NB4 (cell line): ENCODE results near the gene GOLT1A.

Experiments
- DNase-seq: peaks from one replicate; pipeline ENCODE4 v3.0.0; 2010; ENCODE audit warnings: low read depth
- H3K4me3 ChIP-seq: one replicate; pipeline ENCODE4 v1.5.1; 2011; ENCODE audit warnings: mild to moderate bottlenecking, low read depth, low read length, moderate library complexity
- MYC ChIP-seq: IDR thresholded peaks from 2 replicates; pipeline ENCODE4 v1.6.1; 2011; ENCODE audit warnings: low read depth, low read length
- POLR2A ChIP-seq: IDR thresholded peaks from 2 replicates; pipeline ENCODE4 v1.6.1; 2011; ENCODE audit warnings: mild to moderate bottlenecking; ENCODE audit not compliant: insufficient read length; ENCODE audit errors: extremely low read depth
- TF ChIP-seq, protein P1 (sequence below): IDR thresholded peaks from one replicate; pipeline ENCODE4 v1.5.1; 2012; ENCODE audit warnings: low read depth, low read length
- TF ChIP-seq, protein P2 (sequence below): IDR thresholded peaks from 2 replicates; pipeline ENCODE4 v1.6.1; 2011; ENCODE audit warnings: low read depth, low read length

GOLT1A gene

DNA sequence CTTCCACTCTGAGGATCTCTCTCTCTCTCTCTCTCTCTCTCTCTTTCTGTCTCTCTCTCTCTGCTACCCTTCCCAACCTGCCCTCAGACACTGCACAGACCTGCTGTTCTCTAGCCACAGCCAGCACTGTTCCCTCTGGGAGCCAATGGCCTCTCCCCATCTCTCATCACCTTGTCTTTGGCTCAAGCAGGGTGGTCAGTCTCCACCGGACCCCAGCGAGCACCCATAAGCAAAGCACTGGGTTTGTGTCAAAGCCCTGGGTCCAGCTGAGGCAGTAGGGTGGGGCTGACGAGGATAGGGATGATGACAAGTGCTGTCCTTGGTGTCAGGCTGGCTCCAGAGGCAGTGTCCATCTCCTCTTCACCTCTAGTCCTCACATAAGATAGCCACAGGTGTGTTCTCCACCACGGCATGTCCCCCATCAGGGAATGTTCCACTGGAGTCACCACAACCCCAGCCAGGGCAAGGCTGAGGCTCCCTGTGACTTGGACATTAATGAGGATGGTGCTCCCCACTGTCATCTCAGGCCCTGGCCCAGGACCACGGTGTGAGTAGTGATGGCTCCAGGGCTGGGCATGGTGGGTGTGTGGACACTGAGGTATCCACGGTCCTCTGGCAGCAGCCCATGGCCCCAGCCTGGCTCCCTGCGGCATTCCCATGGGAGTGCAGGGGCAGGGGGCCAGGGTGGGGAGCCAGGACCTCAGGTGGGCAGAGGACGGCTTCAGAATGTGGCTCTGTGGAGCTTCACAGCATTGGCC, 8.4 kb upstream of the GOLT1A start:
- no peak for DNase-seq
- TF ChIP-seq POLR2A = no peak
- TF ChIP-seq, protein P1, sequence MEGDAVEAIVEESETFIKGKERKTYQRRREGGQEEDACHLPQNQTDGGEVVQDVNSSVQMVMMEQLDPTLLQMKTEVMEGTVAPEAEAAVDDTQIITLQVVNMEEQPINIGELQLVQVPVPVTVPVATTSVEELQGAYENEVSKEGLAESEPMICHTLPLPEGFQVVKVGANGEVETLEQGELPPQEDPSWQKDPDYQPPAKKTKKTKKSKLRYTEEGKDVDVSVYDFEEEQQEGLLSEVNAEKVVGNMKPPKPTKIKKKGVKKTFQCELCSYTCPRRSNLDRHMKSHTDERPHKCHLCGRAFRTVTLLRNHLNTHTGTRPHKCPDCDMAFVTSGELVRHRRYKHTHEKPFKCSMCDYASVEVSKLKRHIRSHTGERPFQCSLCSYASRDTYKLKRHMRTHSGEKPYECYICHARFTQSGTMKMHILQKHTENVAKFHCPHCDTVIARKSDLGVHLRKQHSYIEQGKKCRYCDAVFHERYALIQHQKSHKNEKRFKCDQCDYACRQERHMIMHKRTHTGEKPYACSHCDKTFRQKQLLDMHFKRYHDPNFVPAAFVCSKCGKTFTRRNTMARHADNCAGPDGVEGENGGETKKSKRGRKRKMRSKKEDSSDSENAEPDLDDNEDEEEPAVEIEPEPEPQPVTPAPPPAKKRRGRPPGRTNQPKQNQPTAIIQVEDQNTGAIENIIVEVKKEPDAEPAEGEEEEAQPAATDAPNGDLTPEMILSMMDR = no peak
- H3K4me3 ChIP-seq = no peak overlapping the region

DNA sequence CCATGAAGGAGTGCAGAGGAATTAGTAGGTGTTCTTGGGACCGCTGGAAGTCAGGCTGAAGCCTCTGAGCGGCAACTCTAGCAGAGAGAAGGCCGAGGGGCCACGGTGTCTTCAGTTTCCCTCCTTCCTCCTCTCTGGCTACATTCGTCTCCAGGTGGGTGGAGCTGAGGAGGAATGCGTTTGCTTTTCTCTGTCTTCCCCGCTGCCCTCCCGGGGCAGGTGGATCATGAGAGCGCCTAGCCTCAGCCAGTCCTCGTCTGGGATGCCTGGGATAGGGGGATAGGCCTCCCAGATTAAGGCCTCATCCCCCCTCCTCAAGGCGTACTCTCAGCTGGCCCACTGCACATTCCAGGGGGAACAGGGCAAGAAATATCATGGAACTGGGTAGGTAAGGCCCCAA, 7.5 kb upstream of the GOLT1A start:
- DNase-seq = no peak
- TF ChIP-seq POLR2A = no peak
- no peak for TF ChIP-seq MYC
- TF ChIP-seq, protein P1 = no peak
- TF ChIP-seq, protein P2, sequence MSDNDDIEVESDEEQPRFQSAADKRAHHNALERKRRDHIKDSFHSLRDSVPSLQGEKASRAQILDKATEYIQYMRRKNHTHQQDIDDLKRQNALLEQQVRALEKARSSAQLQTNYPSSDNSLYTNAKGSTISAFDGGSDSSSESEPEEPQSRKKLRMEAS = no peak
- no peak overlapping the region for H3K4me3 ChIP-seq

DNA sequence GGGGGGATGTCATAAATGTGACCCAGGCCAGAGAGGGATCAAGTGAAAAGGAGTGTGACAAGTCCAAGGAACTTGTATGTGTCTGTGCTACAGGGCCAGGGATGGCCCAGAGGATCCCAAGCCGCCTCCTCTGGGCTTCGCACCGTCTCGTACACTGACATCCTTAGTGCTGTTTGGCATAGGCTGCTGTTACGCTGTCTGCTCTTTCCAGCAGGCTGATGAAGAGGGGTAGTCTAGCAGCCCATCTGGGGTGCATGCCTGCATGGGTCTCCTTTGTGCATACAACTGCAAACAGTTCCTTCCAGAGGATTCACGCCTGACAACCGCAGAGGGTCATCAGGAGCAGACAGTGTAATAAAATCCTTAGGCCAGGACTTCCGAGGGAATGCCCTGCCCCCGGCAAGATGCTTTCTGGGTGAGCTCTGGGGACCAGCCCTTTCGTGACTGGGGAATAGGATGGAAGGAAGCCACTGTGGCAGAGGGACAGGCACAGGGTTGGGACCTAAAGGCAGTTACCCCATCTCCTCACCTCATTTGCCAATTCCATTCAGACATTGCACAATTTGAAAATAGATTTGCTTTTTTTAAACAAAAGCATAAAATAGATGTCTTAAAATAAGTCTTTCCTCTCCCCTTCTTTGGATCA, 6.3 kb upstream of the GOLT1A start:
- TF ChIP-seq, protein P1 = no peak
- TF ChIP-seq, protein P2 = no peak
- TF ChIP-seq POLR2A (no peak), MYC (no peak)
- no peak for DNase-seq
- no peak overlapping the region for H3K4me3 ChIP-seq

DNA sequence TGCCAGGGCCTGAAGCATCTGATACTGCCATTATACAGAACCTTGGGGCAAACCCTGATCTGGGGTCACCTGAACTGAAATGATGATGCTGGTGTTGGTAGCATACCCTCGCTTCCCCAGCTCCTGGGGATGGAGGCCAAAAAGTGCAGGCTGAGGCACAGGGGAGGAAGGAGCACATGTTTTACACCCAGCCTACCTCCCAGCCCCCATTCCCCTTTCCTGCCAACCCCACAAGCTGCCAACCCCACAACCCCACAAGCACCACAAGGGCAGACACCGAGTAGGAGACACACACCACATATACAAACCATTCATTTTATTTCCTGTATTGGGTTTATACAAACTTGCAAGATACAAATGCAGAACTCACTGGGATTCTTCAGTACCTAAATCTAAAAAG, 4.8 kb upstream of the GOLT1A start:
- H3K4me3 ChIP-seq = no peak overlapping the region
- TF ChIP-seq, protein P1 = no peak
- TF ChIP-seq MYC (no peak), POLR2A (no peak)
- TF ChIP-seq, protein P2 = no peak
- DNase-seq = no peak

DNA sequence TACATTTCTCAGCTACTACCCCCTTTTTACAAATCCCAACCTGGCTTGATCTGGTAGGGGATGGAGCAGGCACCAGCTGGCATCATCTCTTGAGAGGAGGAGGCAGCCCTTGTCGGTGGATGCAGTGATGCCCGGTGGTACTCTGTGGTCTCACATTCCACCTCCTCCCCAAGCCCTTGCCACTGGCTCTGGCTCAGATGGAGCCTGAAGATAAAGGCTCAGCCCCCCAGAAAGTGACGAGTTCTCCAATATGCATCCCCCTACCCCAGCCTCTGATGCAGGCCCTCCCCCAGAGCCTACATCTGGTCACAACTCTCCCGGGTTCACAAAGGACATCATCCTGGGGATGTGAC, 3.8 kb upstream of the GOLT1A start:
- DNase-seq = no peak
- TF ChIP-seq, protein P1 = no peak
- TF ChIP-seq MYC = no peak
- no peak overlapping the region for H3K4me3 ChIP-seq
